Esophagus (tissue), 2 donors: ENCODE data around the gene IRF7. TPM values are rescaled to one million over a fixed set of nuclear protein-coding genes. Genes with fewer than 3 reads are reported as not detected.

Experiments used
- H3K27ac ChIP-seq, 2 donors: one replicate each; pipeline ENCODE4 v1.5.1; 2013; ENCODE audit warnings: low read depth in 2 of 2, mild to moderate bottlenecking in 2 of 2, inconsistent platforms in 1 of 2, low read length in 1 of 2, moderate library complexity in 1 of 2
- H3K27me3 ChIP-seq, 2 donors: one replicate each; pipeline ENCODE4 v1.6.1; 2013; ENCODE audit warnings: low read length in 2 of 2, control low read depth in 1 of 2, mild to moderate bottlenecking in 1 of 2; ENCODE audit not compliant: insufficient read depth in 2 of 2, control insufficient read depth in 1 of 2
- H3K36me3 ChIP-seq, 2 donors: one replicate each; pipeline ENCODE4 v1.6.1; 2013; ENCODE audit warnings: low read length in 1 of 2; ENCODE audit not compliant: control insufficient read depth in 2 of 2, insufficient read depth in 2 of 2
- H3K4me1 ChIP-seq, 2 donors: one replicate each; pipeline ENCODE4 v1.6.1; 2013; ENCODE audit warnings: low read length in 1 of 2; ENCODE audit not compliant: control insufficient read depth in 2 of 2, insufficient read depth in 2 of 2
- H3K4me3 ChIP-seq, 2 donors: one replicate each; pipeline ENCODE4 v1.5.1; 2013; ENCODE audit warnings: low read length in 2 of 2, mild to moderate bottlenecking in 2 of 2, low read depth in 1 of 2, moderate library complexity in 1 of 2
- H3K9me3 ChIP-seq, 2 donors: one replicate each; pipeline ENCODE4 v1.6.1; 2013; ENCODE audit warnings: mild to moderate bottlenecking in 2 of 2, low read depth in 1 of 2, low read length in 1 of 2, moderate library complexity in 1 of 2; ENCODE audit not compliant: control insufficient read depth in 2 of 2, insufficient read depth in 1 of 2
- WGBS, 2 donors: extraction: QIAGEN DNeasy Blood & Tissue Kit; methylation state at CpG; one replicate each; pipeline ENCODE4 v1.1.7; 2013; 5-methylcytosine and 5-hydroxymethylcytosine counted together
- polyA plus RNA-seq, 2 donors: library from polyadenylated mRNA; stranded (reverse); fragments of 200-250 nt; gene quantifications; one replicate each; pipeline ENCODE4 v1.2.3, GENCODE V29; 2013
- donor health status: healthy with polysubstance abuse.
- donor health status: Bipolar disorder and iron deficiency.

Gene IRF7
- polyA plus RNA-seq, 2 donors, result 17.0 to 30.1 TPM

- no peak overlapping the region for H3K27ac ChIP-seq
- H3K9me3 ChIP-seq, result no peaks in the 10 kb centered on the region
- H3K4me3 ChIP-seq, result no peak overlapping the region
- H3K27me3 ChIP-seq, result peaks cover 0 to 18% of the 10 kb centered on the region in 2 donors
- no peaks in the 10 kb centered on the region for H3K36me3 ChIP-seq
- 64 to 79% methylated on average over 22 of the region's 22 CpGs for WGBS, 2 donors
- H3K4me1 ChIP-seq, result peaks cover 10 to 29% of the 10 kb centered on the region in 2 donors
These were observed 20.3 kb upstream of the IRF7 start for GRCh38 chr11:635945-636510.

GRCh38 chr11:630871-631270, 15.1 kb upstream of the IRF7 start:
- no peak overlapping the region for H3K4me3 ChIP-seq
- H3K36me3 ChIP-seq, result peaks cover 0 to 3% of the 10 kb centered on the region in 2 donors
- H3K4me1 ChIP-seq, result peaks cover 2 to 5% of the 10 kb centered on the region in 2 donors
- no peaks in the 10 kb centered on the region for H3K9me3 ChIP-seq
- H3K27me3 ChIP-seq, result no peaks in the 10 kb centered on the region
- no peak overlapping the region for H3K27ac ChIP-seq
- WGBS, 2 donors, result 89 to 92% methylated on average over 5 of the region's 5 CpGs

- WGBS, 2 donors, result 57 to 58% methylated on average over 10 of the region's 10 CpGs
- Histone ChIP-seq H3K9me3 (no peaks in the 10 kb centered on the region), H3K36me3 (peaks cover 0 to 3% of the 10 kb centered on the region in 2 donors), H3K27ac (no peak overlapping the region), H3K27me3 (no peaks in the 10 kb centered on the region), H3K4me1 (peaks cover 4 to 5% of the 10 kb centered on the region in 2 donors), H3K4me3 (no peak overlapping the region)
These were observed 13.5 kb upstream of the IRF7 start for GRCh38 chr11:629237-629583.

DNA sequence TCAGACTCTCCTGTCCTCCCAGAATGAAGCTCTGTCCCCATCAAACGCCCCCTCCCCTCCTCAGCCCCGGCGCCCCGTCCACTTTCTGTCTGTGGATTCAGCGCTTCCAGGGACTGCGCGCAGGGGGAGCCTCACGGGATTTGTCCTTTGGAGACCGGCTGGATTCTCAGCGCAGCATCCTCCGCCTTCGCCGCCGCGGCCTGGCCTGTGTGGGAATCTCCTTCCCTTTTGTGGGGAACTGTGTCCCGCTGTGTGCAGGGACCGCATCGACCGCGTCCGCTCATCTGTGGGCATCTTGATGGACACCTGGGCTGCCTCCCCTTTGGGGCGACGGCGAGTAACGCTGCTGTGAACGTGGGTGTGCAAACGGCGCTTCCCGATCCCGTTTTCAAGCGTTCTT, 12.3 kb upstream of the IRF7 start:
- H3K4me3 ChIP-seq, result no peak overlapping the region
- 93 to 94% methylated on average over 31 of the region's 31 CpGs for WGBS, 2 donors
- no peaks in the 10 kb centered on the region for H3K27me3 ChIP-seq
- no peaks in the 10 kb centered on the region for H3K9me3 ChIP-seq
- H3K36me3 ChIP-seq, result peaks cover 0 to 3% of the 10 kb centered on the region in 2 donors
- H3K27ac ChIP-seq, result no peak overlapping the region
- H3K4me1 ChIP-seq, result peaks cover 5 to 6% of the 10 kb centered on the region in 2 donors

GRCh38 chr11:627308-627576, 11.5 kb upstream of the IRF7 start:
- no peak overlapping the region for H3K27ac ChIP-seq
- H3K4me3 ChIP-seq, result no peak overlapping the region
- H3K4me1 ChIP-seq, result peaks cover 5 to 6% of the 10 kb centered on the region in 2 donors
- H3K36me3 ChIP-seq, result peaks cover 0 to 3% of the 10 kb centered on the region in 2 donors
- WGBS, 2 donors, result 22 to 24% methylated on average over 12 to 28 of the region's 28 CpGs
- no peaks in the 10 kb centered on the region for H3K27me3 ChIP-seq
- H3K9me3 ChIP-seq, result no peaks in the 10 kb centered on the region

- Histone ChIP-seq H3K4me3 (no peak within 1 kb of the TSS), H3K36me3 (peaks cover 0 to 3% of the 10 kb centered on the region in 2 donors), H3K27ac (no peak within 1 kb of the TSS), H3K9me3 (no peaks in the 10 kb centered on the region), H3K27me3 (no peaks in the 10 kb centered on the region), H3K4me1 (peaks cover 5 to 6% of the 10 kb centered on the region in 2 donors)
- 12 to 18% methylated on average over 47 to 72 of the region's 72 CpGs for WGBS, 2 donors
These were observed 10.9 kb upstream of the IRF7 start, which contains the start of gene SCT for GRCh38 chr11:626475-627307. TSS of gene SCT (minus strand) at chr11:627181. CDS start at chr11:627143, 38 bp downstream.

- H3K27me3 ChIP-seq, result no peaks in the 10 kb centered on the region
- no peak overlapping the region for H3K4me3 ChIP-seq
- H3K9me3 ChIP-seq, result no peaks in the 10 kb centered on the region
- H3K36me3 ChIP-seq, result peaks cover 0 to 3% of the 10 kb centered on the region in 2 donors
- WGBS, 2 donors, result 75 to 80% methylated on average over 20 to 22 of the region's 22 CpGs
- H3K4me1 ChIP-seq, result peaks cover 5 to 6% of the 10 kb centered on the region in 2 donors
- no peak overlapping the region for H3K27ac ChIP-seq
These were observed 10.0 kb upstream of the IRF7 start for GRCh38 chr11:625636-626268.

DNA sequence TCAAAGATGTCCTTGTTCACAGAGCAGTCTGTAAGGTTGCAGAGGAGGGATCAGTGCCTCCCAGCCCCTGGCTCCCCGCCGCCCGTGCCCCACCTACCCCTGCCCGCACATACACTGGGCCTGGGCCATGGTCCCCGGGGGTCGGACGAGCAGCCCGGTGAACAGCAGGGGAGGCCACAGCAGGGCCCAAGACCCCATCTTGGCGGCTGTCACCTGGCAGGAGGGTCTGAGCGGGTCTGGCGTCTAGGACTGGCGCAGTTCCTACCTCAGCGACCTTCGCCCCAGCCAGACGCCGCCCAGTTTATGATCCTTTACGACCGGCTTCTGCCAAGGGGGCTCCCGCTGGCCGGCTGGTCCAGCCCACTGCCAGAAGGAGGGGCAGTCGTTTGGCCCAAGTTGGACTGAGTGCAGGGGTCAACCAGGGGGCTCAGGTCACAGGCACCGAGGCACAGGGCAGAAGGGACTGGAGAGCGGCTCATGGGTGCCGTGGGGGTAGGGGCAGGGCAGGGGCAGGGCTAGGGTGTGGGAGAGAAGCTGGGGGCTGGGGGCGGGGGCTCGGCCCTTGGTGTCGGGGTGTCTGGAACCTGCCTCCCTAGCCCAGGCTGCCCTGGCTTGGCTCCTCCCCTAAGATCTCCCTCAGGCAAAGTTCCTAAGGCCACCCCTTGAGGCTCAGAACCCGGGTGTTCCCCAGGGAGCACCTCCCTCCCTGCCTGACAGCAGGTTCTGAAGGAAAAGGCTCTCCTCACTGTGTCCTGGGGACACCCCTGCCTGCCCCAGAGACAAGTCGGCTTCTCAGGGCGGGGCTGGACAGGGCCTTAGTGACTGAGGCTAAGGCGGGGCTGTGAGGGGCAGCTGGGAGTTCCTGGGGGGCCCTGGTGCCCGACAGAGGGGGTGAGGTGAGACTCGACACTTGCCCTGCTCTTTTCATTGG, 9.2 kb upstream of the IRF7 start, which contains the start of gene CDHR5:
Gene CDHR5, minus strand, starts transcription at position 251 of the 931 bp plus-strand sequence. Its CDS starts 53 bp downstream, at position 198.
- Histone ChIP-seq H3K4me1 (peaks cover 5 to 8% of the 10 kb centered on the region in 2 donors), H3K36me3 (peaks cover 0 to 3% of the 10 kb centered on the region in 2 donors), H3K27me3 (no peaks in the 10 kb centered on the region), H3K4me3 (no peak within 1 kb of the TSS), H3K9me3 (no peaks in the 10 kb centered on the region), H3K27ac (no peak within 1 kb of the TSS)
- WGBS, 2 donors, result 67 to 75% methylated on average over 33 of the region's 33 CpGs
